Right lobe of liver (tissue), 4 donors: ENCODE data around the gene KLC1.

Experiments used
- CTCF ChIP-seq, 4 donors: fragments of 200-600 bp in 3 of 4; fragments of 450-650 bp in 1 of 4; IDR thresholded peaks; one replicate each; pipeline versions ENCODE4 v1.5.1 to v1.8.0; 2016 to 2022; ENCODE audit warnings: antibody characterized with exemption in 4 of 4, mild to moderate bottlenecking in 2 of 4
- POLR2A ChIP-seq: fragments of 450-650 bp; IDR thresholded peaks from one replicate; pipeline ENCODE4 v1.6.1; 2017; ENCODE audit warnings: antibody characterized with exemption, mild to moderate bottlenecking
- donor health status: DM: no; HTN: no; CAD: no.
- donor health status: DM: no; HTN: no; CAD: no.
- donor health status: DM: no; HTN: yes; CAD: no.

- no peak for TF ChIP-seq CTCF (IDR thresholded peaks at IDR 0.05)
- no peak for TF ChIP-seq POLR2A
Measured at GRCh38 chr14:103728721-103729120, 99.7 kb downstream of the KLC1 start.
